HG02798 (cell line): ENCODE results near the gene MTOR.
"Not testable (repeated sequence)": the region's sequence is repeated elsewhere in the genome, so short reads cannot be mapped to it uniquely, and the experiment has no call there.

Experiments used
- ATAC-seq: cut with Tn5 transposase; IDR thresholded peaks from one replicate; pipeline ENCODE4 v1.9.1; 2021; ENCODE audit warnings: mild to moderate bottlenecking; ENCODE audit not compliant: unreplicated experiment, poor library complexity

MTOR gene

DNA sequence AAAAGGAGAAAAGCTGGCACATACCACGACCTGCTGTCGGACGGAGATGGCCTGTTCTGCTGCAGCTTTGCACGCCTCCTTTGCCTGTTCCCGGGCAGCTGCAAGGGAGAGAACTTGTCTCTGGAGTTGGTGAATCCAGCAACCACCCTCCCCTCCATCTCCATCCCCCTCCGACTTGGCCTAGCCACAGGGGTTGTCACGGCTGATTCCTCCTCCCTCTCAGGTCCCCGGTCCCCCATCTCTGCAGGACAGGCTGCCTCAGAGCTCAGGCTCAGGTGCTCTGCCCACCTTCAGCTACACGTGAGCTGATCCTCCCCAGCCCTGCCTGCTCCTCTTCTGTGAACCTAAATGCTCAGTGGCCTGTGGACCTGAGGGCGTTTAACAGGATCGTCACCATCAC is 191.5 kb downstream of the MTOR start:
- no peak for ATAC-seq

DNA sequence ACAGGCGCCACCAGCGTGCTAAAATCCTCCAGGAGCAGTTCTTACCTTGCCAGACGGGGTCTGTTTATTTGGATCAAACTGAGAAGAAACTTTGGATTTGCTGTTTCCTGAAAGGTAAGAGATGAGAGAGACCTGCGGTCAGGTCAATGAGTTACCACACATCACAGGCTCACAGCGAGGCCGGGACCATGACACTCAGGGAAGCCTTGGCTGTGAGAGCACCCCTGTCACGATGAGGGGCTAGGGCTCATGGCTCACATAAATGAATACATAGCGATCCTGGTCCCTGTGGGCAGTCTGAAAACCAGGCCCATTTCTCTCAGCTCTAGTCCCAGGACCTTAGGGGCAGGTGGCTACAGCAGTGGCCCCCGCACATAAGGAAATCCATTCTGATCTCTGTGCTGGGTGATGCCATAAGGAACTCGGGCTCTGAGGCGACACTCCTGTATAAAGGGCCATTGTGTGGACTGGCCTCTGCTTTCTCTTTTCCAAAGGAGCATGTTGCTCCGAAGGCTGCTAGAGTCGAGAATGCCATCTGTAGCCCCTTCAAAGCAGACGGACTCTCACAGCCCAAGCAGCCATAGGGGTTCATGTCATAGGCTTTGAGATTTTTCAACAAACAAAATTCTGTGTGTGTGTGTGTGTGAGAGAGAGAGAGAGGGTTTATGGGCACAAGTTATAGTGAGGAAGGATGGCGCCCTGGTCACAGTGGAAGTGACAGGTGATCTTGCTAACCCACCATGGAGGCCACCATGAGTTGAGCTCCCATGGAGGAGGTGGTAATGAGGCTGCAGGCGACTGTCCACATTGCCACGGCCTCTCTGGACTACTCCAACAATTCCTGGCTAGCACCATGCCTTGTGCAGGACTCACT is 193.5 kb downstream of the MTOR start:
- no peak for ATAC-seq

GRCh38 chr1:11067716-11068599 is 194.4 kb downstream of the MTOR start:
- no peak for ATAC-seq

DNA sequence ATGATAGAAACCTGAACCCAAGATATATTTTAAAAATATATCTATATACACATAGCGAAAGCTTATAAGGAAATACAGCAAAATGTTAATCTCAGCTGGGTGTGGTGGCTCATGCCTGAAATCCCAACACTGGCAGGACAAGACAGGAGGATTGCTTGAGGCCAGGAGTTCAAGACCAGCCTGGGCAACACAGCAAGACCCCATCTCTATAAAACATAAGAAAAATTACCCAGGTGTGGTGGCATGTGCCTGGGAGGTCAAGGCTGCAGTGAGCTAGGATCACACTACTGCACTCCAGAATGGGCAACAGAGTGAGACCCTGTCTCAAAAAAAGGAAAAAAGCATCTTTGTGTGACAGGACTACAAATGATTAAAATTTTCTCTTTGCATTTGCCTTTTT is 196.6 kb downstream of the MTOR start:
- ATAC-seq = no peak

DNA sequence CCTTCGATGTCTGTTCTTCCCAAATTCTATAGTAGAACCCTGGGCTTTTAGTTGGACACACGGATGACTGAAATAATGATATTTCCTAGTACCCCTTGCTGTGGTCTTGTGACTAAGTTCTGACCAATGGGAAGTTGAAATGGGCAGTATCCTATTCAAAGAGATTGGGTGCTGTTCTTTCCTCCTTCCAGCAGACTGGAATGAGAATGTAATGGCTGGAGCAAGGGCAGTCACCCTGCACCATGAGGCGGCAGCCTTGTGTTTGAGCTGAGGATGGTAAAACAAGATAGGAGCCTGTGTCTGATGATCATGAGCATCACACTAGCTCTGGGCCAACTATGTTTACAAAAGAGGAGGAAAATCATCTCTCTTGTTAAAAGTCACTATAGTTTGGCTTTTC is 197.4 kb downstream of the MTOR start:
- ATAC-seq = no peak

GRCh38 chr1:11063937-11064537 is 198.3 kb downstream of the MTOR start:
- not testable (repeated sequence) for ATAC-seq

DNA sequence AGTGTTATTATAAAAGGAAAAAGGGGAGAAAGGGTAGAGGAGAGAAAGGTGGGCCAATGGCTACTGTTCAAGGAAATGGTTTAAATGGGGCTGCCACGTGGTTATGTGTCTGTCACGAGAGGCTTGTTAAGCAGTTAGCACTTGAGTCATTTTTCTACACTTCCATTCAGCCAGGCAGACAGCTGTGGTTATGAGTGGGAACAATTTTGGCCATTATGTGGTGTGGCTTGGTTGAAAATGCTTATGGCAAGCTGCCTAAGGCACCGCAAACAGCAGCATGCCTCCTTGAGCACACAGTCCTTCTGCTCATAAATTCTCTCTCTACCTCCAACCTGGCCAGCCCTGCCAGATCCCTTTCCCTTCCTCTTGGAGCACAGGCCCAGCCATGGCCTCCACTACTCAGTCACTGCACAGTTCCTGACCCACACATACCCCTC is 199.4 kb downstream of the MTOR start:
- ATAC-seq = no peak

- no peak for ATAC-seq
Measured at GRCh38 chr1:11061652-11062365, 200.5 kb downstream of the MTOR start.

GRCh38 chr1:11059968-11060830 is 202.2 kb downstream of the MTOR start, which contains the start of gene SRM:
Gene SRM, minus strand, starts transcription at chr1:11060018. Its CDS starts 75 bp downstream, at chr1:11059943.
- ATAC-seq = peak; percentile 94

GRCh38 chr1:11059155-11059967 is 203.0 kb downstream of the MTOR start:
- peak; percentile 21 for ATAC-seq

DNA sequence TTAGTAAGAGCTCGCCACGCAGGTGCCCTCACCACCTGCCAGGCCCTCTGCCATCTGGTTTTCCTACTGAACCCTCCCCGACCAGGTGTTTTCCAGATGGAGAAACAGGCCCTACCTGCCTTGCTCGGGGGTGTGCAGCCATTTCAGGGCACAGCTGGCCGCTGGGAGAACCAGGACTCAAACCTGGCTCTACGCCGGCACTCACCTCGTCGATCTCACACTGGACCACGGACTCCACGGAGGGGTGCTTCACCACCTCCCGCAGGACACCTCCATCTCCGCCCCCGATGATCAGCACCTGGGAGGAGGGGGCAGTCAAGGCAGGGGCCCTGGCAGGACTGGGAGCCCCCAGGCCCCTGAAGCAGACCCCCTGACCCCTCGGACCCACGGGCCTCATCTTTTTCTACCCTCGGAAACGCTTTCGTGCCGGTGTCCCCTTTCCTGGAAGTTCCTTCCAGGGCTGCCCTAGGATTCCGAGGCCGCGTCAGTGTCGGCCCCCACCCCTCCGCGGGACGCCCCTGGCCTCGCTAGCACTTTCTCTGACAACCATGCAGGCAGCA is 203.7 kb downstream of the MTOR start:
- no peak for ATAC-seq

- no peak for ATAC-seq
Measured at GRCh38 chr1:11058026-11058425, 204.3 kb downstream of the MTOR start.

DNA sequence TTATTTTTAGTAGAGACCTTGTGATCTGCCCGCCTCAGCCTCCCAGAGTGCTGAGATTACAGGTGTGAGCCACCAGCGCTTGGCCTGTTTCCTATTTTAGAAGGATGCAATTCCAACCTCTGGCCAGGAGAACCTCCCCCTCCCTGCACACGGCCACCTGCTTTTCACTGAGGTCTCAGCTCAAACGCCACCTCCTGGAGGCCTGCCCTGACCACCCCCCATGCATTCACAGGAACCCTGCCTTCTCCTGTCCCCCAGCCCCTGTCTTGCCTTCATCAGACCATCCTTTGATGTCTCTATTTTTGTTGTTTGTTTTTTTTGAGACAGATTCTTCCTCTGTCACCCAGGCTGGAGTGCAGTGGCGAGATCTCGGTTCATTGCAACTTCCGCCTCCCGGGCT is 204.9 kb downstream of the MTOR start:
- no peak for ATAC-seq
